Smooth muscle cell (in vitro differentiated cells): ENCODE measurements around the gene DUSP16. TPM values are rescaled to one million over a fixed set of nuclear protein-coding genes. Genes with fewer than 3 reads are reported as not detected.

Source experiments
- DNase-seq: peaks from one replicate; lab custom pipeline; 2025; ENCODE audit not compliant: unreplicated experiment; lab: John Stamatoyannopoulos, UW
- H2AFZ ChIP-seq: fragments of 200-600 bp; sonication (generic); 2 replicates; pipeline ENCODE4 v1.6.0; 2016; ENCODE audit warnings: antibody characterized with exemption, low read depth, mild to moderate bottlenecking
- H3F3A ChIP-seq: fragments of 200-600 bp; sonication (generic); 2 replicates; pipeline ENCODE4 v1.6.0; 2017; ENCODE audit warnings: antibody characterized with exemption, low read depth
- H3K27ac ChIP-seq: fragments of 200-600 bp; sonication (generic); 2 replicates; pipeline ENCODE4 v1.5.1; 2016; ENCODE audit warnings: low read depth, mild to moderate bottlenecking
- H3K27me3 ChIP-seq: fragments of 200-600 bp; sonication (generic); 2 replicates; pipeline ENCODE4 v1.6.1; 2016; ENCODE audit warnings: low read depth, mild to moderate bottlenecking
- H3K36me3 ChIP-seq: fragments of 200-600 bp; sonication (generic); 2 replicates; pipeline ENCODE4 v1.5.1; 2016; ENCODE audit warnings: low read depth
- H3K4me1 ChIP-seq: fragments of 200-600 bp; sonication (generic); 2 replicates; pipeline ENCODE4 v1.5.1; 2016; ENCODE audit warnings: low read depth
- H3K4me2 ChIP-seq: fragments of 200-600 bp; sonication (generic); 2 replicates; pipeline ENCODE4 v1.6.0; 2016; ENCODE audit warnings: mild to moderate bottlenecking
- H3K4me3 ChIP-seq: fragments of 200-600 bp; sonication (generic); 2 replicates; pipeline ENCODE4 v1.5.1; 2016; ENCODE audit warnings: mild to moderate bottlenecking
- H3K79me2 ChIP-seq: fragments of 200-600 bp; sonication (generic); 2 replicates; pipeline ENCODE4 v1.6.0; 2016; ENCODE audit warnings: low read depth, mild to moderate bottlenecking
- H3K9ac ChIP-seq: fragments of 200-600 bp; sonication (generic); 2 replicates; pipeline ENCODE4 v1.6.0; 2016; ENCODE audit warnings: low read depth
- H3K9me3 ChIP-seq: fragments of 200-600 bp; sonication (generic); replicated peaks from 2 replicates; pipeline ENCODE4 v1.5.1; 2016; ENCODE audit warnings: low read depth
- H4K20me1 ChIP-seq: fragments of 200-600 bp; sonication (generic); 2 replicates; pipeline ENCODE4 v1.6.0; 2016; ENCODE audit warnings: low read depth
- WGBS: methylation state at CpG from one replicate; pipeline ENCODE4 v1.1.7; 2016; ENCODE audit warnings: low lambda C conversion rate; 5-methylcytosine and 5-hydroxymethylcytosine counted together
- polyA plus RNA-seq: library from polyadenylated mRNA; unstranded; fragments of >200 nt; fragmentation: Nextera tagmentation; extraction: Ambion mirVana; gene quantifications from 2 replicates; pipeline ENCODE4 v1.2.1, GENCODE V29; 2016
- total RNA-seq: library from RNA; depleted of rRNA; stranded (reverse); fragments of >200 nt; gene quantifications from 2 replicates; pipeline ENCODE4 v1.2.3, GENCODE V29; 2014
- TF ChIP-seq, protein P1 (sequence below): fragments of 200-600 bp; sonication (generic); IDR thresholded peaks from 2 replicates; pipeline ENCODE4 v1.5.1; 2017; ENCODE audit warnings: borderline replicate concordance, mild to moderate bottlenecking, antibody characterized with exemption; ENCODE audit not compliant: insufficient read depth, poor library complexity, severe bottlenecking

Gene DUSP16
- total and polyA plus RNA-seq, 2 experiments from 2014 or later, result 1.2 to 10.8 TPM

DNA sequence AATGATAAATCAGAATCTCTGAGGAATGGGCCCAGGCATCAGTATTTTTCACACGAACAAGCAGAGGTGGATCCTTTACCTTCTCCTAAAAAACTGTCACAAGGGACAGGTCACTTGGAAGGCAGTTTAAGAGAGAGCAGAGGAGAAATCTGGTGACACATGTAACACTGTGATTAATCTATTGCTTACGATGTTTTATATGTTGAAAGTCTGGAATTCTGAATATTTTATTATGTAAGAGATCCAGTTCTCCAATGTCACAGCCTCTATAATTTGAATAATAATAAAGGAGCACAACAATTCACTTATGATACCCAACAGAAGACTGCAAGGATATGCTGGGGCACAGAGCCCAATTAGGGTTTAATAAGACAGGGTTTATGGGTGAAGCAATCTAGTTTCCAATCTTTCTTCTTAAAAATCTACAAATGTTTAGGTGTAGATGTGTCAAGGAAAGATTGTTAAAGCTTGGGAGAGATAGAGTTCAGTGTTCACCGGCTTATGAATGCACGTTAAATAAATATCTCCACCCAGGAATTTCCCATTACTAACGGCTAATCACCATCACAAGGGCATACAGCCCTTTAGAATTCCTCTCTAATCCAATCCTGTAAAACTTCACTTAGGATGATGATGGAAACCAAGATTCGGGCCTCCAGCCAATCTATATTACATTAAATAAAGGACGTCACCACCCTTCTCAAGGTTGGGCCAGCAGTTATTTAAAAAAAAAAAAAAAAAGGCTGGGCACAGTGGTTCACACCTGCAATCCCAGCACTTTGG is 23.4 kb downstream of the DUSP16 start:
- Histone ChIP-seq H4K20me1 (peaks cover 19% of the 10 kb centered on the region), H3K4me1 (peaks cover 4% of the 10 kb centered on the region), H3K27me3 (no peaks in the 10 kb centered on the region), H3K79me2 (peaks cover 21% of the 10 kb centered on the region), H3F3A (no peaks in the 10 kb centered on the region), H3K36me3 (no peaks in the 10 kb centered on the region), H3K27ac (no peak overlapping the region), H3K9me3 (no peaks in the 10 kb centered on the region), H3K4me2 (no peak overlapping the region), H3K4me3 (no peak overlapping the region), H2AFZ (no peak overlapping the region), H3K9ac (no peak overlapping the region)
- 86% methylated on average over 7 of the region's 7 CpGs for WGBS
- no peak for DNase-seq
- TF ChIP-seq, protein P1, sequence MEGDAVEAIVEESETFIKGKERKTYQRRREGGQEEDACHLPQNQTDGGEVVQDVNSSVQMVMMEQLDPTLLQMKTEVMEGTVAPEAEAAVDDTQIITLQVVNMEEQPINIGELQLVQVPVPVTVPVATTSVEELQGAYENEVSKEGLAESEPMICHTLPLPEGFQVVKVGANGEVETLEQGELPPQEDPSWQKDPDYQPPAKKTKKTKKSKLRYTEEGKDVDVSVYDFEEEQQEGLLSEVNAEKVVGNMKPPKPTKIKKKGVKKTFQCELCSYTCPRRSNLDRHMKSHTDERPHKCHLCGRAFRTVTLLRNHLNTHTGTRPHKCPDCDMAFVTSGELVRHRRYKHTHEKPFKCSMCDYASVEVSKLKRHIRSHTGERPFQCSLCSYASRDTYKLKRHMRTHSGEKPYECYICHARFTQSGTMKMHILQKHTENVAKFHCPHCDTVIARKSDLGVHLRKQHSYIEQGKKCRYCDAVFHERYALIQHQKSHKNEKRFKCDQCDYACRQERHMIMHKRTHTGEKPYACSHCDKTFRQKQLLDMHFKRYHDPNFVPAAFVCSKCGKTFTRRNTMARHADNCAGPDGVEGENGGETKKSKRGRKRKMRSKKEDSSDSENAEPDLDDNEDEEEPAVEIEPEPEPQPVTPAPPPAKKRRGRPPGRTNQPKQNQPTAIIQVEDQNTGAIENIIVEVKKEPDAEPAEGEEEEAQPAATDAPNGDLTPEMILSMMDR, result no peak

DNA sequence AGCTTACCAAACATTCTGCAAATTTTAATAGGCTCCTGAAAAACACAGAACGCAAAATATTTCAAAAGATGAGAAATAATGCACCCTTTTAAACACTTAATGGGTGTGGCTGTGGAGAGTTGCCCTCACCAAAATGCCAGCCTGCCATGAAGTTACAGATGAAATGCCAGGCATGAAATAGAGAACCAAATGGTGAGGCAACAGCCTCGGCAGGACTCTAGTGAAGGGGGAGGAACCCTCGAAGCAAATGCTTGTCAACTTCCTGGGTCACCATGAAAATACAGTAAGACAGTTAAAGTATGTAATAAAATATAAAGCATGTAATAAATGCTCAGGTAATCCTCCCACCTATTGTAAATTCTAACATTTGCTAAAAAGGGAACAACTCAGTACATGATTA is 24.1 kb downstream of the DUSP16 start:
- Histone ChIP-seq H3F3A (no peaks in the 10 kb centered on the region), H3K4me3 (no peak overlapping the region), H4K20me1 (peaks cover 22% of the 10 kb centered on the region), H3K79me2 (peaks cover 21% of the 10 kb centered on the region), H3K9ac (no peak overlapping the region), H3K9me3 (no peaks in the 10 kb centered on the region), H3K4me1 (peaks cover 6% of the 10 kb centered on the region), H3K36me3 (no peaks in the 10 kb centered on the region), H3K27me3 (no peaks in the 10 kb centered on the region), H3K4me2 (no peak overlapping the region), H2AFZ (no peak overlapping the region), H3K27ac (no peak overlapping the region)
- DNase-seq, result no peak
- WGBS, result 92% methylated on average over 3 of the region's 3 CpGs
- TF ChIP-seq, protein P1, result no peak

DNA sequence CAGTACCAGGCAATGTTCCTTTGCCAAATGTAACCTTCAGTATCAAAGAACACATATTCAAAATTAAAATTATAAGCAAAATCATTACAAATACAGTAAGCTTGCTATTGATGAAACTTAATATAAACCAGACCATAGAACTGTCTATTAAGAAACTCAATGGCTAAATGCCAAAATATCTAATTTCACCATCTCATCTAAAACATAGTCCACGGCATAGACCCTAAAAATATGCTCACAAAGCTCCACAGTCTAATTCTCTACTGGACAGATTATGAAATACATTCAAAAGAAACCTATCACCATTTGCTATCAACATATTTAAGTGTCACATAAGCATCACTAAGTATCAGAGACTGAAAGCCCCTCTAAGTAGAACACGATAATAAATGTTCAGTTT is 25.2 kb downstream of the DUSP16 start:
- DNase-seq, result no peak
- no peak overlapping the region for H3K4me2 ChIP-seq
- peaks cover 21% of the 10 kb centered on the region for H3K79me2 ChIP-seq
- no peaks in the 10 kb centered on the region for H3K9me3 ChIP-seq
- peaks cover 31% of the 10 kb centered on the region for H4K20me1 ChIP-seq
- TF ChIP-seq, protein P1, result no peak
- H3K9ac ChIP-seq, result no peak overlapping the region
- WGBS, result over 99% methylated on average over 2 of the region's 2 CpGs
- H3K27ac ChIP-seq, result no peak overlapping the region
- peaks cover 6% of the 10 kb centered on the region for H3K4me1 ChIP-seq
- H2AFZ ChIP-seq, result no peak overlapping the region
- no peaks in the 10 kb centered on the region for H3K36me3 ChIP-seq
- no peaks in the 10 kb centered on the region for H3K27me3 ChIP-seq
- no peaks in the 10 kb centered on the region for H3F3A ChIP-seq
- no peak overlapping the region for H3K4me3 ChIP-seq

DNA sequence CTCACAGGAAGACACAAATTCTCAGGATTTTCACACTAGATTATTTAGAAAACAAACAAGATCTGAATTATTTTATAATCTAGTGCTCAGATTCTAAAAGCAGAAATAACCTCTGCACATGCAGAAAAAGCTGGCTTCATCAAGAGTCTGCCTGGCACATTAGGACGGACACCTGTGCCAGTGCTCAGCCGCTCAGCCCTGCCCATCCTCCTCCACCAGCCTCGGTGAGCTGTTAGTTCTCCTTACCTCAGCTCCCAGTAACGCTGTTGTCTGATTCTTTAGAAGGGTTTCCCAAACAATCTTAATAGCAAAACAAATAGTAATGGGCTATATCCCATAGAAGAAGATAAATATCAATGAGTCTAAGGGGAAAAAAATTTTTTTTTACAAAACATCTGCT is 27.7 kb downstream of the DUSP16 start:
- H3K4me2 ChIP-seq, result no peak overlapping the region
- no peak for DNase-seq
- H3K4me3 ChIP-seq, result no peak overlapping the region
- H3K36me3 ChIP-seq, result no peaks in the 10 kb centered on the region
- TF ChIP-seq, protein P1, result no peak
- H3F3A ChIP-seq, result no peaks in the 10 kb centered on the region
- no peak overlapping the region for H3K27ac ChIP-seq
- peaks cover 31% of the 10 kb centered on the region for H4K20me1 ChIP-seq
- peaks cover 16% of the 10 kb centered on the region for H3K79me2 ChIP-seq
- 96% methylated on average over 4 of the region's 4 CpGs for whole genome bisulfite sequencing
- H3K27me3 ChIP-seq, result no peaks in the 10 kb centered on the region
- no peak overlapping the region for H3K9ac ChIP-seq
- H3K4me1 ChIP-seq, result peaks cover 6% of the 10 kb centered on the region
- H2AFZ ChIP-seq, result no peak overlapping the region
- H3K9me3 ChIP-seq, result no peaks in the 10 kb centered on the region
